CD14-positive monocyte (primary cell): ENCODE data around the gene TMEM239. TPM values are rescaled to one million over a fixed set of nuclear protein-coding genes. Genes with fewer than 3 reads are reported as not detected.

Experiments
- DNase-seq, 3 donors: peaks; one replicate each; pipeline ENCODE4 v3.0.0-alpha.2; 2011 to 2022
- H2AFZ ChIP-seq: 2 replicates; pipeline ENCODE4 v1.6.0; 2012; ENCODE audit warnings: mild to moderate bottlenecking, low read depth, low read length, inconsistent platforms; ENCODE audit not compliant: insufficient read depth, poor library complexity, severe bottlenecking
- H3K27ac ChIP-seq, 2 donors: 1 replicate in 1 of 2; 2 replicates in 1 of 2; pipeline ENCODE4 v1.5.1; 2012 to 2013; ENCODE audit warnings: low read length in 2 of 2, control low read depth in 1 of 2, inconsistent platforms in 1 of 2, low read depth in 1 of 2, mild to moderate bottlenecking in 1 of 2
- H3K27me3 ChIP-seq, 2 donors: one replicate each; pipeline versions ENCODE4 v1.6.0 to v1.6.1; 2011 to 2013; ENCODE audit warnings: low read length in 2 of 2; ENCODE audit not compliant: control insufficient read depth in 2 of 2, insufficient read depth in 2 of 2
- H3K36me3 ChIP-seq, 2 donors: replicated peaks in 1 of 2; 1 replicate in 1 of 2; 2 replicates in 1 of 2; pipeline versions ENCODE4 v1.5.1 to v1.6.1; 2012 to 2013; ENCODE audit warnings: low read length in 2 of 2, control low read depth in 1 of 2, inconsistent platforms in 1 of 2, mild to moderate bottlenecking in 1 of 2; ENCODE audit not compliant: insufficient read depth in 2 of 2, control insufficient read depth in 1 of 2
- H3K4me1 ChIP-seq, 2 donors: 1 replicate in 1 of 2; 2 replicates in 1 of 2; pipeline versions ENCODE4 v1.5.1 to v1.6.1; 2012 to 2013; ENCODE audit warnings: low read length in 2 of 2, control low read depth in 1 of 2, inconsistent platforms in 1 of 2, mild to moderate bottlenecking in 1 of 2, moderate library complexity in 1 of 2; ENCODE audit not compliant: insufficient read depth in 2 of 2, control insufficient read depth in 1 of 2
- H3K4me2 ChIP-seq: replicated peaks from 2 replicates; pipeline ENCODE3; 2012; ENCODE audit warnings: low read length, moderate library complexity, mild to moderate bottlenecking; ENCODE audit not compliant: poor library complexity, severe bottlenecking; ENCODE audit errors: extremely low read depth
- H3K4me3 ChIP-seq, 3 experiments: fragments of 200-600 bp in 1 of 3; sonication (generic) in 1 of 3; replicated peaks in 1 of 3; 1 replicate in 2 of 3; 2 replicates in 1 of 3; pipeline ENCODE4 v1.5.1; 2011 to 2013; ENCODE audit warnings: low read length in 3 of 3, mild to moderate bottlenecking in 3 of 3, control low read depth in 2 of 3, low read depth in 2 of 3, inconsistent platforms in 1 of 3, moderate library complexity in 1 of 3
- H3K79me2 ChIP-seq: 2 replicates; pipeline ENCODE4 v1.6.0; 2012; ENCODE audit warnings: mild to moderate bottlenecking, control low read depth, inconsistent platforms, low read length, moderate library complexity; ENCODE audit not compliant: insufficient read depth
- H3K9ac ChIP-seq: 2 replicates; pipeline ENCODE4 v1.6.0; 2017; ENCODE audit warnings: low read length, mild to moderate bottlenecking; ENCODE audit not compliant: insufficient read depth, poor library complexity, severe bottlenecking
- H3K9me3 ChIP-seq, 2 donors: replicated peaks in 1 of 2; 1 replicate in 1 of 2; 2 replicates in 1 of 2; pipeline versions ENCODE4 v1.5.1 to v1.6.1; 2012 to 2013; ENCODE audit warnings: low read length in 2 of 2, control low read depth in 1 of 2; ENCODE audit not compliant: control insufficient read depth in 1 of 2, insufficient read depth in 1 of 2
- H4K20me1 ChIP-seq: 2 replicates; pipeline ENCODE4 v1.6.0; 2012; ENCODE audit warnings: mild to moderate bottlenecking, low read length, control low read depth, moderate library complexity; ENCODE audit not compliant: insufficient read depth
- H3K27ac Mint-ChIP-seq, 7 donors: one replicate each; pipeline ENCODE4 v1.8.0; 2020; ENCODE audit warnings: mild to moderate bottlenecking in 7 of 7, mixed read lengths in 7 of 7, moderate library complexity in 6 of 7, inconsistent platforms in 2 of 7
- H3K27me3 Mint-ChIP-seq, 3 donors: one replicate each; pipeline ENCODE4 v1.8.0; 2021 to 2022; ENCODE audit warnings: low read depth in 3 of 3, mild to moderate bottlenecking in 3 of 3, mixed read lengths in 3 of 3, moderate library complexity in 3 of 3, inconsistent platforms in 1 of 3
- H3K36me3 Mint-ChIP-seq, 2 donors: one replicate each; pipeline ENCODE4 v1.8.0; 2020; ENCODE audit warnings: mixed read lengths in 2 of 2, inconsistent platforms in 1 of 2, mild to moderate bottlenecking in 1 of 2
- H3K4me1 Mint-ChIP-seq: one replicate; pipeline ENCODE4 v1.8.0; 2020; ENCODE audit warnings: mild to moderate bottlenecking, mixed read lengths
- H3K4me3 Mint-ChIP-seq, 2 donors: one replicate each; pipeline ENCODE4 v1.8.0; 2020; ENCODE audit warnings: mild to moderate bottlenecking in 2 of 2, mixed read lengths in 2 of 2, moderate library complexity in 1 of 2
- H3K9me3 Mint-ChIP-seq, 7 donors: one replicate each; pipeline ENCODE4 v1.8.0; 2020 to 2022; ENCODE audit warnings: mixed read lengths in 7 of 7, mild to moderate bottlenecking in 6 of 7, moderate library complexity in 6 of 7, inconsistent platforms in 2 of 7
- CTCF ChIP-seq: fragments of 200-600 bp; IDR thresholded peaks from one replicate; pipeline ENCODE4 v1.8.0; 2022; ENCODE audit warnings: antibody characterized with exemption, mild to moderate bottlenecking
- WGBS: methylation state at CpG from one replicate; pipeline ENCODE4 v1.1.5; 2013; ENCODE audit warnings: missing lambda C conversion rate; ENCODE audit not compliant: insufficient coverage; 5-methylcytosine and 5-hydroxymethylcytosine counted together
- intact Hi-C, 2 donors: fragments of 100-400 bp; cut with micrococcal nuclease; formaldehyde crosslinking; loops; one replicate each; pipeline versions ENCODE4 v1.15.0 to v1.15.1; 2023
- polyA plus RNA-seq, 3 donors: library from polyadenylated mRNA; depleted of rRNA in 1 of 3; unstranded in 2 of 3; stranded (reverse) in 1 of 3; fragments of 300-500 nt in 2 of 3; fragments of >200 nt in 1 of 3; fragmentation: Illumina TruSeq in 2 of 3; gene quantifications; 1 replicate in 2 of 3; 2 replicates in 1 of 3; pipeline ENCODE4 v1.2.3, GENCODE V29; 2012 to 2021

TMEM239 gene
- polyA plus RNA-seq, 3 donors = not detected

DNA sequence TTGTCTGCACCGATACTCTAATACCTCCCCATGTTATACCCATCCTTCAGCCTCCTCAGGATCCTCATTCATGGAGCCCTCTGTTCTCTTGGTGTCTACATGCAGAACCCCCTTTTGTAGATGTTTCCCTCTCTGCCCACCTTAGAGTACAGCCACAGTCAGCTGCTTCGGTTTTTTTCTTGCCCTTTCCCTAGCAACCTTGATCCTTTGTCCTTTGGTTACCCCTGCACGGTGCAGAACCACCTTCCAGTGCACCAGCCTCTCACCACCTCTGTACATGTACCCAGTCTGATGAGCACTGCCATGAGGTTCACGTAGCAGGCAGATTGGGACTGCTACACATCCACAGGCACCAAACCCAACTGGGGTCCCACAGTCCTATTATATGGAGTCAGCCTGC is 31.6 kb downstream of the TMEM239 start:
- H3K9me3 Mint-ChIP-seq = peaks cover 0 to 2% (median 0%) of the 10 kb centered on the region in 7 donors
- H3K27ac Mint-ChIP-seq = no peak overlapping the region
- peaks cover 0 to 24% of the 10 kb centered on the region in 2 donors for H3K36me3 ChIP-seq
- H4K20me1 ChIP-seq = peaks cover 50% of the 10 kb centered on the region
- TF ChIP-seq CTCF = no peak
- no peaks in the 10 kb centered on the region for H3K27me3 ChIP-seq
- H3K4me1 Mint-ChIP-seq = peaks cover 25% of the 10 kb centered on the region
- H3K27ac ChIP-seq = no peak overlapping the region
- WGBS = 100% methylated on average over 4 of the region's 4 CpGs
- H3K4me2 ChIP-seq = no peak overlapping the region
- intact Hi-C loops = no loop called here
- H3K9ac ChIP-seq = no peak overlapping the region
- no peak overlapping the region for H3K4me3 ChIP-seq
- peaks cover 5% of the 10 kb centered on the region in 2 donors for H3K4me1 ChIP-seq
- no peaks in the 10 kb centered on the region for H3K9me3 ChIP-seq
- H3K4me3 Mint-ChIP-seq = no peak overlapping the region
- H3K79me2 ChIP-seq = no peaks in the 10 kb centered on the region
- no peak overlapping the region for H2AFZ ChIP-seq
- H3K27me3 Mint-ChIP-seq = peaks cover 0 to 3% (median 0%) of the 10 kb centered on the region in 3 donors
- no peak for DNase-seq
- H3K36me3 Mint-ChIP-seq = peaks cover 24 to 27% of the 10 kb centered on the region in 2 donors

- Histone ChIP-seq H3K9ac (no peak overlapping the region), H3K27ac (no peak overlapping the region), H3K9me3 (no peaks in the 10 kb centered on the region), H2AFZ (no peak overlapping the region), H3K79me2 (no peaks in the 10 kb centered on the region), H3K4me1 (peaks cover 5% of the 10 kb centered on the region in 2 donors), H3K36me3 (peaks cover 0 to 14% of the 10 kb centered on the region in 2 donors), H4K20me1 (peaks cover 34% of the 10 kb centered on the region), H3K4me3 (no peak overlapping the region), H3K27me3 (no peaks in the 10 kb centered on the region), H3K4me2 (no peak overlapping the region)
- no peak for DNase-seq
- WGBS = 79% methylated on average over 3 of the region's 4 CpGs
- Mint-ChIP-seq H3K36me3 (peaks cover 23 to 24% of the 10 kb centered on the region in 2 donors), H3K4me3 (no peak overlapping the region), H3K27ac (peak overlapping the region in 1 of 7 donors; percentile 40), H3K4me1 (peaks cover 16% of the 10 kb centered on the region), H3K27me3 (peaks cover 0 to 3% (median 0%) of the 10 kb centered on the region in 3 donors), H3K9me3 (peaks cover 0 to 2% (median 0%) of the 10 kb centered on the region in 7 donors)
- intact Hi-C loops = no loop called here
- no peak for TF ChIP-seq CTCF
Observed at GRCh38 chr20:2849529-2849928, 33.4 kb downstream of the TMEM239 start.
